HL-60 (cell line): ENCODE data around the gene GPR161.

Experiments
- DNase-seq, 2 experiments: peaks; one replicate each; pipeline ENCODE4 v3.0.0-alpha.2; 2010 to 2020; ENCODE audit warnings: low read depth in 1 of 2, low spot score in 1 of 2
- H3K27ac ChIP-seq: fragments of 250-450 bp; sonication (Bioruptor Pico); replicated peaks from 2 replicates; pipeline ENCODE4 v1.5.1; 2020; ENCODE audit warnings: mild to moderate bottlenecking, moderate library complexity
- H3K27me3 ChIP-seq: fragments of 250-450 bp; sonication (Bioruptor Pico); 2 replicates; pipeline ENCODE4 v1.5.1; 2021; ENCODE audit warnings: mild to moderate bottlenecking, moderate library complexity; ENCODE audit not compliant: insufficient read depth, poor library complexity, severe bottlenecking
- H3K4me3 ChIP-seq: replicated peaks from 2 replicates; pipeline ENCODE4 v1.5.1; 2011; ENCODE audit warnings: mild to moderate bottlenecking, control low read depth, low read length; ENCODE audit not compliant: insufficient read depth
- CTCF ChIP-seq: IDR thresholded peaks from one replicate; pipeline ENCODE4 v1.5.1; 2011; ENCODE audit warnings: low read length, control low read depth, inconsistent platforms; ENCODE audit not compliant: insufficient read depth
- GABPA ChIP-seq: IDR thresholded peaks from 2 replicates; pipeline ENCODE4 v1.6.1; 2012; ENCODE audit warnings: low read depth
- POLR2AphosphoS5 ChIP-seq: IDR thresholded peaks from 2 replicates; pipeline ENCODE4 v1.6.1; 2012; ENCODE audit warnings: low read depth
- REST ChIP-seq: IDR thresholded peaks from 2 replicates; pipeline ENCODE4 v1.6.1; 2012; ENCODE audit warnings: low read depth; ENCODE audit not compliant: insufficient replicate concordance
- SPI1 ChIP-seq: IDR thresholded peaks from 2 replicates; pipeline ENCODE4 v1.6.1; 2012; ENCODE audit warnings: low read depth, mild to moderate bottlenecking, borderline replicate concordance

The GPR161 gene

GRCh38 chr1:168098534-168099320 lies 38.0 kb downstream of the GPR161 start:
- Histone ChIP-seq H3K4me3 (no peak overlapping the region), H3K27ac (no peak overlapping the region), H3K27me3 (no peaks in the 10 kb centered on the region)
- TF ChIP-seq CTCF, result no peak
- TF ChIP-seq GABPA, result no peak
- TF ChIP-seq REST, result no peak
- DNase-seq, result no peak

GRCh38 chr1:168097921-168098528 lies 38.7 kb downstream of the GPR161 start:
- H3K27me3 ChIP-seq, result no peaks in the 10 kb centered on the region

More at GRCh38 chr1:168097921-168098528, 38.7 kb downstream of the GPR161 start:
- TF ChIP-seq GABPA (no peak), CTCF (no peak), SPI1 (no peak), REST (no peak), POLR2AphosphoS5 (no peak)
- Histone ChIP-seq H3K27ac (no peak overlapping the region), H3K4me3 (no peak overlapping the region)
- DNase-seq, result no peak
